Lung (tissue), 12 donors: ENCODE measurements around the gene PANK4. TPM values are rescaled to one million over a fixed set of nuclear protein-coding genes. Genes with fewer than 3 reads are reported as not detected.

Source experiments
- ATAC-seq: fragments of 200-7000 bp; cut with Tn5 transposase; one replicate; pipeline ENCODE4 v1.9.1; 2020; ENCODE audit warnings: moderate number of reproducible peaks; ENCODE audit not compliant: insufficient read depth, low FRiP score
- DNase-seq, 3 donors: peaks; one replicate each; pipeline ENCODE4 v3.0.0-alpha.2; 2013 to 2017
- H3K27ac ChIP-seq, 2 donors: one replicate each; pipeline ENCODE4 v1.5.1; 2013; ENCODE audit warnings: mild to moderate bottlenecking in 2 of 2, moderate library complexity in 2 of 2, control low read depth in 1 of 2, inconsistent platforms in 1 of 2, low read depth in 1 of 2, low read length in 1 of 2
- H3K27me3 ChIP-seq, 3 donors: one replicate each; pipeline ENCODE4 v1.5.1; 2013; ENCODE audit warnings: low read length in 2 of 3; ENCODE audit not compliant: control insufficient read depth in 3 of 3, insufficient read depth in 3 of 3
- H3K36me3 ChIP-seq, 4 donors: one replicate each; pipeline ENCODE4 v1.5.1; 2013; ENCODE audit warnings: low read length in 4 of 4, mild to moderate bottlenecking in 1 of 4, moderate library complexity in 1 of 4; ENCODE audit not compliant: control insufficient read depth in 4 of 4, insufficient read depth in 4 of 4
- H3K4me1 ChIP-seq, 5 donors: one replicate each; pipeline ENCODE4 v1.5.1; 2013; ENCODE audit warnings: low read length in 5 of 5, mild to moderate bottlenecking in 2 of 5, moderate library complexity in 1 of 5; ENCODE audit not compliant: control insufficient read depth in 5 of 5, insufficient read depth in 5 of 5
- H3K4me3 ChIP-seq: one replicate; pipeline ENCODE4 v1.5.1; 2013; ENCODE audit warnings: mild to moderate bottlenecking, control low read depth, moderate library complexity
- H3K9ac ChIP-seq, 2 donors: one replicate each; pipeline ENCODE4 v1.5.1; 2013; ENCODE audit warnings: low read length in 2 of 2, control low read depth in 1 of 2; ENCODE audit not compliant: insufficient read depth in 1 of 2
- H3K9me3 ChIP-seq, 4 donors: one replicate each; pipeline ENCODE4 v1.5.1; 2013; ENCODE audit warnings: low read length in 3 of 4, mild to moderate bottlenecking in 1 of 4, moderate library complexity in 1 of 4; ENCODE audit not compliant: control insufficient read depth in 4 of 4, insufficient read depth in 3 of 4
- CTCF ChIP-seq: IDR thresholded peaks from 2 replicates; pipeline ENCODE4 v1.5.1; 2012; ENCODE audit warnings: mild to moderate bottlenecking; ENCODE audit errors: control extremely low read depth, extremely low read depth
- WGBS, 2 donors: extraction: QIAGEN DNeasy Blood & Tissue Kit; methylation state at CpG; one replicate each; pipeline ENCODE4 v1.1.7; 2013; 5-methylcytosine and 5-hydroxymethylcytosine counted together
- polyA plus RNA-seq, 2 donors: library from polyadenylated mRNA; stranded (reverse); fragments of 200-250 nt; gene quantifications; one replicate each; pipeline ENCODE4 v1.2.1, GENCODE V29; 2013
- total RNA-seq, 2 donors: library from RNA; depleted of rRNA in 1 of 2; stranded (reverse); fragments of >200 nt in 1 of 2; gene quantifications; one replicate each; pipeline ENCODE4 v1.2.1, GENCODE V29; 2014 to 2021
- donor health status: control.
- donor health status: control.
- donor health status: Bipolar disorder and iron deficiency.
- donor health status: healthy.
- donor health status: DM: yes; HTN: yes; CAD: no.

PANK4 gene
- total and polyA plus RNA-seq, 4 donors = 17.6 to 36.3 (median 21.7) TPM

GRCh38 chr1:2558861-2559260 is 32.5 kb upstream of the PANK4 start:
- WGBS, 2 donors = 96 to 97% methylated on average over 6 of the region's 6 CpGs
- H3K36me3 ChIP-seq = peaks cover 0 to 53% (median 0%) of the 10 kb centered on the region in 4 donors
- no peak for TF ChIP-seq CTCF
- ATAC-seq (no peak), DNase-seq (no peak)
- no peak overlapping the region for H3K9ac ChIP-seq
- H3K27ac ChIP-seq = no peak overlapping the region
- H3K9me3 ChIP-seq = no peaks in the 10 kb centered on the region
- no peaks in the 10 kb centered on the region for H3K27me3 ChIP-seq
- H3K4me1 ChIP-seq = peaks cover 0 to 32% (median 16%) of the 10 kb centered on the region in 5 donors
- no peak overlapping the region for H3K4me3 ChIP-seq

- no peak overlapping the region for H3K4me3 ChIP-seq
- H3K9ac ChIP-seq = no peak overlapping the region
- peaks cover 0 to 51% (median 0%) of the 10 kb centered on the region in 4 donors for H3K36me3 ChIP-seq
- TF ChIP-seq CTCF = no peak
- no peak for DNase-seq
- no peaks in the 10 kb centered on the region for H3K9me3 ChIP-seq
- H3K4me1 ChIP-seq = peaks cover 0 to 32% (median 16%) of the 10 kb centered on the region in 5 donors
- ATAC-seq = no peak
- no peak overlapping the region for H3K27ac ChIP-seq
- H3K27me3 ChIP-seq = no peaks in the 10 kb centered on the region
- 97 to 99% methylated on average over 12 of the region's 12 CpGs for WGBS, 2 donors
Observed at GRCh38 chr1:2558420-2558819, 32.0 kb upstream of the PANK4 start.

- Histone ChIP-seq H3K9ac (no peak overlapping the region), H3K27me3 (no peaks in the 10 kb centered on the region), H3K9me3 (no peaks in the 10 kb centered on the region), H3K27ac (peak overlapping the region in 1 of 2 donors; percentile 95), H3K4me1 (peaks cover 0 to 32% (median 16%) of the 10 kb centered on the region in 5 donors), H3K4me3 (peak overlapping the region; percentile 73), H3K36me3 (peaks cover 0 to 45% (median 0%) of the 10 kb centered on the region in 4 donors)
- TF ChIP-seq CTCF = no peak
- WGBS, 2 donors = 77 to 83% methylated on average over 30 of the region's 30 CpGs
- DNase-seq (peak in 1 of 3 donors; percentile 12), ATAC-seq (no peak)
Observed at GRCh38 chr1:2557482-2558400, 31.3 kb upstream of the PANK4 start.
